Thymus (tissue), 11 donors: ENCODE results near the gene GSK3B. TPM values are rescaled to one million over a fixed set of nuclear protein-coding genes. Genes with fewer than 3 reads are reported as not detected.
A peak's percentile ranks its signal among the peaks of the same experiment; 100 is the strongest.

ENCODE experiments used
- DNase-seq, 9 donors: peaks; one replicate each; pipeline ENCODE4 v3.0.0-alpha.2; 2013; ENCODE audit warnings: low spot score in 9 of 9, low read depth in 6 of 9, missing footprints in 1 of 9
- H3K27ac ChIP-seq, 2 donors: one replicate each; pipeline ENCODE4 v1.5.1; 2013; ENCODE audit warnings: control low read depth in 1 of 2, low read depth in 1 of 2, low read length in 1 of 2, mild to moderate bottlenecking in 1 of 2, moderate library complexity in 1 of 2
- H3K27me3 ChIP-seq, 2 donors: one replicate each; pipeline ENCODE4 v1.5.1; 2013; ENCODE audit warnings: low read length in 1 of 2; ENCODE audit not compliant: control insufficient read depth in 2 of 2, insufficient read depth in 1 of 2
- H3K36me3 ChIP-seq, 2 donors: one replicate each; pipeline ENCODE4 v1.5.1; 2013; ENCODE audit warnings: low read length in 1 of 2, mild to moderate bottlenecking in 1 of 2, moderate library complexity in 1 of 2; ENCODE audit not compliant: control insufficient read depth in 2 of 2, insufficient read depth in 2 of 2
- H3K4me1 ChIP-seq, 2 donors: one replicate each; pipeline ENCODE4 v1.5.1; 2013; ENCODE audit warnings: low read length in 2 of 2; ENCODE audit not compliant: control insufficient read depth in 2 of 2, insufficient read depth in 2 of 2
- H3K4me3 ChIP-seq, 2 donors: one replicate each; pipeline ENCODE4 v1.5.1; 2013; ENCODE audit warnings: low read length in 2 of 2, control low read depth in 1 of 2, mild to moderate bottlenecking in 1 of 2
- H3K9me3 ChIP-seq, 2 donors: one replicate each; pipeline ENCODE4 v1.5.1; 2013; ENCODE audit warnings: low read length in 1 of 2, mild to moderate bottlenecking in 1 of 2; ENCODE audit not compliant: control insufficient read depth in 2 of 2, insufficient read depth in 1 of 2
- WGBS: extraction: QIAGEN DNeasy Blood & Tissue Kit; methylation state at CpG from one replicate; pipeline ENCODE4 v1.1.7; 2013; 5-methylcytosine and 5-hydroxymethylcytosine counted together
- polyA plus RNA-seq: library from polyadenylated mRNA; stranded (reverse); fragments of 200-250 nt; gene quantifications from one replicate; pipeline ENCODE4 v1.2.3, GENCODE V29; 2013
- total RNA-seq: library from RNA; stranded (reverse); fragments of 120-200 nt; gene quantifications from one replicate; pipeline ENCODE4 v1.2.4, GENCODE V29; 2013
- donor health status: healthy.

The GSK3B gene
- total and polyA plus RNA-seq, 2 donors = 10.9 to 34.0 TPM

DNA sequence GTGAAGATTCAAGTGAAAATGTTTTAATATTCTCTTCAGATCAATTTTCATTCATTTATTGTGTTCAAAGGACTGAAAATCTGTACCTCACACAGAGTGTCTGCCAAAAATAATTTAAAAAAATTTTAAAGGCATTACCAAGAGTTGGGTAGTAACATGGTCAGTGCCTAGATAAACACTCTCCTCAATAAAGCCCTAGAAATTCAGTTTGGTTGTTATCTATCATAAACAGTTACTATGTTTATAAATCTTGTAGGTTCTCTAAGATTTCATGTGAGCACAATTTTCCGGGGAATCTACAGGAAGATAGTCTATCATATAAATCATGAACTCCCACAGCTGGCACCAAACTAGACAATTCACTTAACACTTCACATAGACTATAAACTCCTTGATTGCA lies 128.6 kb downstream of the GSK3B start:
- no peak for DNase-seq
- no peak overlapping the region for H3K4me3 ChIP-seq
- no peak overlapping the region for H3K27ac ChIP-seq
- no peaks in the 10 kb centered on the region for H3K9me3 ChIP-seq
- no peaks in the 10 kb centered on the region for H3K4me1 ChIP-seq
- peaks cover 0 to 3% of the 10 kb centered on the region in 2 donors for H3K36me3 ChIP-seq
- 49% methylated on average over 1 of the region's 1 CpG for WGBS
- no peaks in the 10 kb centered on the region for H3K27me3 ChIP-seq

DNA sequence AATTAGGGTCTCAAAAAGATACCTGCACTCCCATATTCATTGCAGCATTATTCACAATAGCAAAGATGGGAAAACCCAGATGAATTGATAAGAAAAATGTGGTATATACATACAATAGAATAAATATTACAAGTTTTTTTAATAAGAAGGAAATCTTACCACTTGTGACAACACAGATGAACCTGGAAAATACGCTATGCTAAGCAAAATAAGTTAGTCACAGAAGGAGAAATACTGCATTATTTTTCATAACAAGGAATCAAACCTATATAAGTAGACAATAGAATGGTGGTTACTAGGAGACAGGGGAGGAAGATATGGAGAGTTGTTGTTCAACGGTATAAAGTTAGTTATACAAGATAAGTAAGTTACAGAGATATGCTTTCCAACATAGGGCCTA lies 130.0 kb downstream of the GSK3B start:
- H3K27ac ChIP-seq = no peak overlapping the region
- 97% methylated on average over 2 of the region's 2 CpGs for WGBS

DNA sequence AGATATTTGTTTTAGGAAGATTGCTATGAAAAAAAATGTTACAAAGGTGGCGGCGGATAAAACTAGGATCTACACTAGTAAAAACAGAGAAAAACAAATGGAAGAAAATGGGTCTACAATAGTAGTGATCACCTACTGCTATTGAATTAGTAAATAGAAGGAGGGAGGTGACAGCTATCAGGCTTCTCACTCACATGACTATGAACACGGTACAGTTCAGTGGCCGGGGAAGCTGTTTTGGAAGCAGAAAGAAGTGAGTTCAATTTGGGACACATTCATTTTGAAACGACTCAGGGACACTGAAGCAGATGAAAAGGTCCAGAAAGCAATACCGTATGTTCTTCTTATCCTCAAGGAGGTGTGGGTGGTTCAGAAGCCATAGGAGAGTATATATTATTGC lies 138.3 kb downstream of the GSK3B start:
- no peak overlapping the region for H3K27ac ChIP-seq
- H3K27me3 ChIP-seq = no peaks in the 10 kb centered on the region
- no peaks in the 10 kb centered on the region for H3K4me1 ChIP-seq
- DNase-seq = no peak
- H3K4me3 ChIP-seq = no peak overlapping the region
- H3K9me3 ChIP-seq = no peaks in the 10 kb centered on the region
- WGBS = 97% methylated on average over 6 of the region's 6 CpGs
- peaks cover 0 to 3% of the 10 kb centered on the region in 2 donors for H3K36me3 ChIP-seq

More for the DNA sequence above, 130.0 kb downstream of the GSK3B start:
- Histone ChIP-seq H3K4me3 (no peak overlapping the region), H3K4me1 (no peaks in the 10 kb centered on the region), H3K36me3 (peaks cover 0 to 3% of the 10 kb centered on the region in 2 donors), H3K27me3 (no peaks in the 10 kb centered on the region), H3K9me3 (no peaks in the 10 kb centered on the region)
- no peak for DNase-seq

DNA sequence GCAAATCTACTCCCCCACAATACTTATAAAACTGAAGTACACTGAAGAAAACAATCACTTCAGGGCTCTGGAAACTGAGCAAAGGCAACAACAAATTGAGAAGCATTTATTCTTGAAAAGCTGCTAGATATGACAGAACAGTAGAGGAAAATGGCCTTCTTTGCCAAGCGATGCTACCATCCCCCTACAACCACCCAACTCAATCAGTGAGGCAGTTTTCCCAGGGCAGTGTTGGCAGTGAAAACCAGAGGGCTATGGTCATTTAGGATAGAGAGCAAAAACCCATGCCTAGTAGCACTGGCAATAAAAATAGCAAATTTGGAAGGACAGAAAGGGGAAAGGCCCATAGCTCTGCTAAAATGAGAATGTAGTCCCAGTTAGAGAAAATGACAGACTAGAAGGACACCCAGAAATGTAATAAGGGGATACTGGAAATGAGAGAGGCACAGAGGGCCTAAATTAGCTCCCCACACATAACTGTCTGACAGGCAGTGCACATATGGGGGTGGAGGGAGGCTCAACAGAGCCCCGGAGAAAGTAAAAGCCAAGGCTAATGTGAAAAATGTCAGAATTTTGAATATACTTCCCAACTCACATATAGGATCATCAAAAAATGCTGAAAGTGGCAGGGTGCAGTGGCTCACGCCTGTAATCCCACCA lies 143.5 kb downstream of the GSK3B start:
- 97% methylated on average over 3 of the region's 3 CpGs for WGBS
- Histone ChIP-seq H3K27ac (no peak overlapping the region), H3K27me3 (no peaks in the 10 kb centered on the region), H3K36me3 (no peaks in the 10 kb centered on the region), H3K9me3 (no peaks in the 10 kb centered on the region), H3K4me3 (no peak overlapping the region), H3K4me1 (no peaks in the 10 kb centered on the region)
- DNase-seq = no peak

DNA sequence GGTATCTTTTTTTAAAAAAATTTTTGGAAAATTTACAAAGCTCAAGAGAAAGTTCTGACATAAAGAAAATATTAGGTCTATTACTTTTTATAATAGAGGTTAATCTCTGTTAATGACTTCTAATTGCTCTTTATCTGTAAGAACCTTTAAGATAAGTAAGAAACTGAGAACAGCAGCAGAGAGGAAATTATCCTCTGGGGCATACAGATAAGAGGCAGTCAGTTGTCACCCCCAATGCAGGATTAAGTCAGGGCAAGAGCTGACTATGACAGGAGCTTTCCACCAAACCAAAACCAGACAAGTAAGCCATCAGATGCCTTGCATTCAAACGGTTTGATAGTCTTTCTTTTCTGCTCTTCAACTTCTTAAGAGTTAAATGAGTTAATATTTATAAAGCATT lies 149.0 kb downstream of the GSK3B start:
- 77% methylated on average over 1 of the region's 1 CpG for WGBS
- H3K9me3 ChIP-seq = no peaks in the 10 kb centered on the region
- peaks cover 0 to 3% of the 10 kb centered on the region in 2 donors for H3K36me3 ChIP-seq
- peaks cover 0 to 2% of the 10 kb centered on the region in 2 donors for H3K4me1 ChIP-seq
- no peak overlapping the region for H3K4me3 ChIP-seq
- H3K27me3 ChIP-seq = no peaks in the 10 kb centered on the region
- H3K27ac ChIP-seq = no peak overlapping the region
- DNase-seq = no peak

DNA sequence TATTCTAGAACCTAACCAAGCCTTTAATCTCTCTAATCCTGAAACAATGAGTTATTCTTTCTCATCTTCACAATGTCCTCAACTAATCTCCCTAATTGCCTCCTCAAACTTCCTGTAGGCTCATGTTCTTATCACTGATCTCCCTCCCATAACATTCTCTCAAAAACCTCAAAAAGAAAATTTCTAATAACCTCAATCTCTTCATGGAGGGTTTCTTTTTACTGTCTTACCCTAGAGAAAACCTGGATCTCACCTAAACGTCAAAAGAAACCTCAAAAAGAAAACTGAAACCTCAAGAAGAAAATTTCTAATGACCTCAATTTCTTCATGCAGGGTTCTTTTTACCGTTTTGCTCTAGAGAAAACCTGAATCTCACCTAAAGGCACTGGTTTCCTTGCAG lies 150.2 kb downstream of the GSK3B start:
- Histone ChIP-seq H3K4me1 (peaks cover 0 to 2% of the 10 kb centered on the region in 2 donors), H3K36me3 (peaks cover 0 to 3% of the 10 kb centered on the region in 2 donors), H3K27me3 (no peaks in the 10 kb centered on the region), H3K4me3 (no peak overlapping the region), H3K27ac (no peak overlapping the region), H3K9me3 (no peaks in the 10 kb centered on the region)
- no peak for DNase-seq
- WGBS = 47% methylated on average over 2 of the region's 2 CpGs

DNA sequence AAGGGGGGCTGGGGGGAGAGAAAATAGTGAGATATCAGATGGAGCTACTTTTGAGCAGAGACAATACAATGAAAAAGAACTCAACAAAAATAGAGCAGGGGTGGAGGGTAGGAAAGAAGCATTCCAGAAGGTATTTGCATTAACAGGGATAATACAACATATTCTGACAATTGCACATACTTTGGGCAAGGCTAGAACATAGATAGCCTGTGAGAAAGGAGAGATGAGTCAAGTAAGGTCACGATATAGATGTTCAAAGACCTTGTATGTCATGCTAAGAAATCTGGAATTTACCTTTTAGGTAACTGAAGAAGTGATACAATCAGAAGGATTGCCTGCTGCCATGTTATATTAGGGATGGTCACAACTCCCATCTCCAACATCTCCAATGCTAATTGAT lies 155.2 kb downstream of the GSK3B start:
- WGBS = 94% methylated on average over 1 of the region's 1 CpG
- Histone ChIP-seq H3K4me3 (no peak overlapping the region), H3K27ac (no peak overlapping the region)

DNA sequence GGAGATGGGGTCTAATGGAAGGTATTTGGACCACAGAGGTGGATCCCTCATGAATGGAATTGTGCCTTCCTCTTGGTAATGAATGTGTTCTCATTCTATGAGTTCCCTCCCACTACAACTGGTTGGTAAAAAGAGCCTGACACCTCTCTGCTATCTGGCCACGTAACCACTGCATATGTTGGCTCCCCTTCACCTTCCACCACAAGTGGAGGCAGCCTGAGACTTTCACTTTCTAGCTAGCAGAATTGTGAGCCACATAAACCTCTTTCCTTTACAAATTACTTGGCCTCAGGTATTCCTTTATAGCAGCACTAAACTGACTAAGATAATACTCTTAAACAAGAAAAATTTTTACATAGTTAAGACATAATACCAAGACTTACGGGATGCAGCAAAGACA lies 157.0 kb downstream of the GSK3B start:
- Histone ChIP-seq H3K36me3 (peaks cover 0 to 3% of the 10 kb centered on the region in 2 donors), H3K4me1 (no peaks in the 10 kb centered on the region), H3K27me3 (no peaks in the 10 kb centered on the region), H3K27ac (no peak overlapping the region), H3K4me3 (no peak overlapping the region), H3K9me3 (no peaks in the 10 kb centered on the region)
- WGBS = 53% methylated on average over 2 of the region's 2 CpGs
- peak in 6 of 9 donors; percentile 3 to 51 (median 12) for DNase-seq

More for the DNA sequence above, 155.2 kb downstream of the GSK3B start:
- no peak for DNase-seq
- Histone ChIP-seq H3K4me1 (no peaks in the 10 kb centered on the region), H3K9me3 (no peaks in the 10 kb centered on the region), H3K36me3 (peaks cover 0 to 3% of the 10 kb centered on the region in 2 donors), H3K27me3 (no peaks in the 10 kb centered on the region)

DNA sequence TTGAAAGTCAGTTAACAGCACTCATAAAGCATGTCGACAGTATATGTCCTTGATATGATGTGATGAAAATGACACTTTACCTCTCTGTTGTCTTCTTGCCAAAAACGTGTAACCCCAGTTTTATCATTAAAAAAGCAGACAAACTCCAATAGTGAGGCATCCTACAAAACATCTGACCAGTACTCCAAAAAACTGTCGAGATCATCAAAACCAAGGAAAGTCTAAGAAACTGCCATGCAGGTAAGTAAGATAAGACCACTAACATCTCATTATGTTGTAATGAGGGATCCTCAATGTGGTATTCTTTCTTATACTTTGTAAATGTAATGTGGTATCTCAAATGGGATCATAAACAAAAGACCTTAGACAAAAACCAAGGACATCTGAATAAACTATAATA lies 160.0 kb downstream of the GSK3B start:
- no peaks in the 10 kb centered on the region for H3K27me3 ChIP-seq
- no peaks in the 10 kb centered on the region for H3K36me3 ChIP-seq
- no peak for DNase-seq
- no peaks in the 10 kb centered on the region for H3K4me1 ChIP-seq
- no peak overlapping the region for H3K27ac ChIP-seq
- no peaks in the 10 kb centered on the region for H3K9me3 ChIP-seq
- WGBS = 97% methylated on average over 3 of the region's 3 CpGs
- no peak overlapping the region for H3K4me3 ChIP-seq
